Vagina (tissue), 2 donors: ENCODE measurements around the gene MTERF4. TPM values are rescaled to one million over a fixed set of nuclear protein-coding genes. Genes with fewer than 3 reads are reported as not detected.

Experiments
- DNase-seq, 2 donors: peaks; one replicate each; pipeline ENCODE4 v3.0.0-alpha.2; 2017; ENCODE audit errors: extremely low spot score in 2 of 2
- H3K27ac ChIP-seq: fragments of 200-600 bp; sonication (generic); one replicate; pipeline ENCODE4 v1.5.1; 2019
- H3K27me3 ChIP-seq: fragments of 200-600 bp; sonication (generic); one replicate; pipeline ENCODE4 v1.5.1; 2019
- H3K36me3 ChIP-seq, 2 donors: fragments of 200-600 bp; sonication (generic); one replicate each; pipeline ENCODE4 v1.5.1; 2017 to 2019
- H3K4me1 ChIP-seq: fragments of 200-600 bp; sonication (generic); one replicate; pipeline ENCODE4 v1.5.1; 2019
- H3K4me3 ChIP-seq, 2 donors: fragments of 200-600 bp; sonication (generic); 1 replicate in 1 of 2; 2 replicates in 1 of 2; pipeline ENCODE4 v1.5.1; 2016 to 2019
- H3K9me3 ChIP-seq: fragments of 200-600 bp; sonication (generic); one replicate; pipeline ENCODE4 v1.5.1; 2019
- CTCF ChIP-seq, 3 experiments: fragments of 450-650 bp in 2 of 3; fragments of 200-600 bp in 1 of 3; sonication (generic) in 1 of 3; IDR thresholded peaks; one replicate each; pipeline ENCODE4 v1.5.1; 2017 to 2019; ENCODE audit warnings: antibody characterized with exemption in 3 of 3, mild to moderate bottlenecking in 2 of 3, moderate library complexity in 2 of 3
- POLR2A ChIP-seq, 2 donors: fragments of 450-650 bp; IDR thresholded peaks; one replicate each; pipeline ENCODE4 v1.6.1; 2017; ENCODE audit warnings: antibody characterized with exemption in 2 of 2, mild to moderate bottlenecking in 2 of 2, moderate library complexity in 2 of 2
- POLR2AphosphoS5 ChIP-seq, 2 donors: sonication (generic); formaldehyde crosslinking; IDR thresholded peaks; one replicate each; pipeline ENCODE4 v1.9.0; 2017; ENCODE audit warnings: antibody characterized with exemption in 2 of 2, mild to moderate bottlenecking in 2 of 2, low read depth in 1 of 2; ENCODE audit not compliant: insufficient read depth in 1 of 2
- intact Hi-C: fragments of 100-400 bp; cut with DNase I; formaldehyde crosslinking; loops from one replicate; pipeline ENCODE4 v1.15.1; 2023
- total RNA-seq: library from RNA; depleted of rRNA; stranded (reverse); fragments of >200 nt; gene quantifications from one replicate; pipeline ENCODE4 v1.2.3, GENCODE V29; 2016

Gene MTERF4
- total RNA-seq, 1 donor from 2014 or later = 30.2 TPM

- Histone ChIP-seq H3K9me3 (no peaks in the 10 kb centered on the region), H3K4me3 (no peak overlapping the region), H3K27ac (no peak overlapping the region), H3K36me3 (peaks cover 0 to 40% of the 10 kb centered on the region in 2 donors), H3K4me1 (no peaks in the 10 kb centered on the region), H3K27me3 (no peaks in the 10 kb centered on the region)
- no peak for TF ChIP-seq POLR2A (IDR thresholded peaks at IDR 0.05)
- no peak for TF ChIP-seq POLR2AphosphoS5 (IDR thresholded peaks at IDR 0.05; ENCODE audit: insufficient read depth in 1 of 2, low read depth in 1 of 2)
- TF ChIP-seq CTCF (IDR thresholded peaks at IDR 0.05) = no peak
- intact Hi-C loops = no loop called here
- DNase-seq = no peak
These were observed 27.1 kb downstream of the MTERF4 start for GRCh38 chr2:241074901-241075540.

GRCh38 chr2:241074065-241074818 is 27.8 kb downstream of the MTERF4 start:
- peaks cover 0 to 44% of the 10 kb centered on the region in 2 donors for H3K36me3 ChIP-seq
- TF ChIP-seq CTCF (IDR thresholded peaks at IDR 0.05) (no peak), POLR2A (IDR thresholded peaks at IDR 0.05) (no peak), POLR2AphosphoS5 (IDR thresholded peaks at IDR 0.05; ENCODE audit: insufficient read depth in 1 of 2, low read depth in 1 of 2) (no peak)
- H3K9me3 ChIP-seq = no peaks in the 10 kb centered on the region
- intact Hi-C loops = no loop called here
- peak; percentile 67 to 91 for DNase-seq
- no peak overlapping the region for H3K27ac ChIP-seq
- H3K27me3 ChIP-seq = no peaks in the 10 kb centered on the region
- H3K4me1 ChIP-seq = no peaks in the 10 kb centered on the region
- no peak overlapping the region for H3K4me3 ChIP-seq

- intact Hi-C loops = no loop called here
- Histone ChIP-seq H3K9me3 (no peaks in the 10 kb centered on the region), H3K27ac (no peak overlapping the region), H3K4me3 (no peak overlapping the region), H3K36me3 (peaks cover 0 to 53% of the 10 kb centered on the region in 2 donors), H3K4me1 (no peaks in the 10 kb centered on the region), H3K27me3 (no peaks in the 10 kb centered on the region)
- DNase-seq = peak; percentile 76 to 95
- TF ChIP-seq CTCF (IDR thresholded peaks at IDR 0.05) (no peak), POLR2A (IDR thresholded peaks at IDR 0.05) (no peak), POLR2AphosphoS5 (IDR thresholded peaks at IDR 0.05; ENCODE audit: insufficient read depth in 1 of 2, low read depth in 1 of 2) (no peak)
These were observed 28.7 kb downstream of the MTERF4 start for GRCh38 chr2:241073166-241074064.

- intact Hi-C loops = no loop called here
- Histone ChIP-seq H3K4me1 (no peaks in the 10 kb centered on the region), H3K4me3 (no peak overlapping the region), H3K36me3 (peaks cover 0 to 57% of the 10 kb centered on the region in 2 donors), H3K9me3 (no peaks in the 10 kb centered on the region), H3K27me3 (no peaks in the 10 kb centered on the region), H3K27ac (no peak overlapping the region)
- peak in 1 of 2 donors; percentile 67 for DNase-seq
- TF ChIP-seq CTCF (IDR thresholded peaks at IDR 0.05) (no peak), POLR2A (IDR thresholded peaks at IDR 0.05) (no peak), POLR2AphosphoS5 (IDR thresholded peaks at IDR 0.05; ENCODE audit: insufficient read depth in 1 of 2, low read depth in 1 of 2) (no peak)
These were observed 29.4 kb downstream of the MTERF4 start for GRCh38 chr2:241072553-241073165.
